TTC549 (cell line): ENCODE data around the gene TDP2.
"Not testable (repeated sequence)": the region's sequence is repeated elsewhere in the genome, so short reads cannot be mapped to it uniquely, and the experiment has no call there.

Source experiments
- FAIRE-seq: peaks from 2 replicates; lab custom pipeline; 2012; peaks lifted over from hg19 to GRCh38; lab: Jason Lieb, UNC

Gene TDP2

DNA sequence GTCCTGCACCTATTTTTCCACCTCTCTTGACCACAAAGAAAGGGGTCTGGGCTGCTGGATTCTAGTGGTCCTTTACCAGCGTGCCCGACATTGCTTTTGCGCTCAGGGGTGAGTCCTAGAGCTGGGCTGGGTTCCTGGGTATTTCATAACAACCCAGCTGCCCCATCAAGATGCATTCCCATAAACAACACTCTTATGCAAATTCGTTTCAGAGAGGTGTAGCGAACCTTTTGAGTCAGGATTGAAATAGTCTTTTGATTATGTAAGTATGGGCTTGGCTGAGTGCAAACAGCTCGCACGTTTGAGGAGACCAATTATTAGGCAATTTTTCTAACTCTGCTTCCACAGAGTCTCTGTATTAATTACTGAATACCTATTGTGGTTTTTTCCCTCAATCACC lies 13.9 kb upstream of the TDP2 start:
- no peak for FAIRE-seq

GRCh38 chr6:24678792-24679352 lies 12.2 kb upstream of the TDP2 start:
- FAIRE-seq, result not testable (repeated sequence)

DNA sequence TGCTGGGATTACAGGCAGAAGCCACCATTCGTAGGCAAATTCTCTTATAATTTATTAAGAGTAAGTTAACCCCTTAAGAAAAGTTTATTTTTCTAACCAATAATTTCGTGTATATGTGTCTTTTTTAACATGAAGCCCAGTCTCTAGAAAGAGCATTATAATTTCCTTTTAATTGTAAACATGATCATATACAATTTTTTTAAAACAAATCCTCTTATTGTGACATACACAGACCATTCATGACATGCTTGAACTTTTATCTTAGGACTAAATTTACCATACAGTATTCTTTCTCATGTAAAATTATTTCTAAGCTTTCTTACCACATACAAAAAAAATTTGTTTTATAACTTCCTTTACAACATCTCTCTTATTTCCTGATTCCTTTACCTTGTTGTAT lies 6.9 kb upstream of the TDP2 start:
- FAIRE-seq, result no peak

DNA sequence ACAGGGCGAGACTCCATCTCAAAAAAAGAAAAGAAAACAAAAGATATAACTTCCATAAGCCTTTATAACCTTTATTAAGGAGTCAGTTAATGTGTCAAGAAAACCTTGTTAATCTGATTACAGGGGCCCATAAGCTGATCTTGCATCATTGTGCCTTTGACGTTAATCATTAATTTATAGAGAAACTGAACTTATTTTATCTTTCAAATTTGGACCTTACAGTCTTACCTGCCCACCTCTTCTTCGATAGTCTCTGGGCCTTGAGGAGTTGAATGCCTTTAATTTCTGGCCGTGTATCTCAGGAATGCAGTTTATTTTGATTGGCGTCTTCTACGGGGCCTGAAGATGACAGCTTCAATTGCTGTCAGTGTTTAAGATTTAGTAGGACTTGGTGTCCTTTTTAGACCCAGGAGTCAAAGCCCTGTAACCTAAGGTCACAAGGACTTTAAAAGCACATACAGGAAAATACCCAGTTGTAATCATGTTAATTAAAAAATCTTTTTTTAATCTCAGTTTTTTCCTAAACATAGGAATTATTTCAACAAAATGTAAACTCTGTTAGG lies 6.0 kb upstream of the TDP2 start:
- FAIRE-seq, result no peak

- not testable (repeated sequence) for FAIRE-seq
These were observed 4.4 kb upstream of the TDP2 start for GRCh38 chr6:24671077-24671476.

- not testable (repeated sequence) for FAIRE-seq
These were observed 3.8 kb upstream of the TDP2 start for GRCh38 chr6:24670492-24670891.

DNA sequence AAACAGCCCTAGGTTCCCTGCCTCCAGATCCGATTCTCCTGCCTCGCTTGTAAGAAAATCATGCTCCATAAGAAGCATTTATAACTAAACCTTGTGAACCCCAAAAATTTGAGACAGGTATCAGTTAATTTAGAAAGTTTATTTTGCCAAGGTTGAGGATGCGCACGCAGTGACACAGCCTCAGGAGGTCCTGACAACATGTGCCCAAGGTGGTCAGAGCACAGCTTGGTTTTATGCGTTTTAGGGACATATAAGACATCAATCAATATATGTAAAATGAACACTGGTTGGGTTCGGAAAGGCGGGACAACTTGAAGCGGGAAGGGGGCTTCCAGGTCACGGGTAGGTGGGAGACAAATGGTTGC lies 2.3 kb upstream of the TDP2 start:
- no peak for FAIRE-seq

- not testable (repeated sequence) for FAIRE-seq
These were observed 1.6 kb upstream of the TDP2 start for GRCh38 chr6:24668066-24668996.

- no peak for FAIRE-seq
These were observed 692 bp upstream of the TDP2 start for GRCh38 chr6:24667378-24667803.

DNA sequence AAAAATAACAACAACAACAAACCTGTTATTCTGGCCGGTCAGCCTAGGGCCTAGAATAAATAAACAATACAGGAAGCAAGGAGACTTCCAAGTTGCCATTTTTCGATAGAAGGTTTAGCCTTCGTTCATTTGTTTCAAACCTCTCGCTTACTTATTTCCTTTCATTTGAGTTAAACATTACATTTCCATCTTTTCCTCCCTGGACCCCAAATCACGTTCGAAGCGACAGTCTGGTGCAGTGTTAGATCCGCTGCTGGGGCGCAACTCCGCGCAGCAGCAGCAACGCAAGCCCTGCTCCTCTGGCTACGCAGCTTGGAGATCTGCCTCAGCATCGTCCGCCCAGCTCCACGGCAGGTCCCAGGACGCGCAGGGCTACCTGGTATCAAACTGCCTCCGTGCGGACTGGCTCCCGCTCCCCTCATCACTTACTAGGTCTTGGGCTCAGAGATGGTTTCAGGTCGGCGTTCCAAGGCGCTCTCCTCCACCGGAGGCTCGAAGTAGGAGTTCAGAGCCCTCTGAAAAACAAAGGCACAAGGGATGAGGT lies 530 bp downstream of the TDP2 start:
- no peak for FAIRE-seq

- FAIRE-seq, result no peak
These were observed 2.4 kb downstream of the TDP2 start for GRCh38 chr6:24664046-24664987.

GRCh38 chr6:24663189-24663588 lies 3.5 kb downstream of the TDP2 start:
- no peak for FAIRE-seq

GRCh38 chr6:24662236-24662635 lies 4.5 kb downstream of the TDP2 start:
- no peak for FAIRE-seq

GRCh38 chr6:24661759-24662158 lies 4.9 kb downstream of the TDP2 start:
- FAIRE-seq, result not testable (repeated sequence)

DNA sequence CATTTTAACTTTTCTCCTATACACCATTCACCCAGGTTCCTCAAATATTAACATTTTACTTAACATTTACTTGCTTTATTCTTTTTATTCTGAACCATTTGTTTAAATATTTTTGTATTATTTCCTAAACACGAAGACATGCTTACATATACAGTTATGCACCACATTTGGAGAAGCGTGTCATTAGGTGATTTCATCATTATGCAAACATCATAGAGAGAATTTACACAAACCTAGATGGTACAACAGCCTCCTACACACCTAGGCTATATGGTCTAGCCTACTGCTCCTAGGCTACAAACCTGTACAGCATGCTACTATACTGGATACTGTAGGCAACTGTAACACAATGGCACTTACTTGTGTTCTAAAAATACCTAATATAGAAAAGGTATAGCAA lies 6.6 kb downstream of the TDP2 start:
- FAIRE-seq, result no peak

DNA sequence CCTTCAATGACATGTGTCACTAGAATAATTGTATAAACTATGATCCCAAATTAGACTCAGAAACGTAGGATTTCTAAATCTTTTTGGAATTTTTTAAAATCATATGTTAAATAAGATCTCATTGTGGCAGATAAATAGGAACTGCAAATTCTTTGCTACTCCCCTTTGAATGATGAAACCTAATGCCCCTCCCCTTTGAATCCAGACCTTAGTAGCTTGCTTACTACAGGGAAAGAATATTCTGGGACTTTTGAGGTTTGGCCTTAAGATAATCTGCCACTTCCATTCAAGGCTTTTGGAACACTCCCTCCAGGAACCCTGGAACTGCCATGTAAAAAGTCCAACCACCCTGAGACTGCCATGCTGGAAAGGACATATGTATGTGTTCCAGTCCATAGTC lies 7.1 kb downstream of the TDP2 start:
- no peak for FAIRE-seq

DNA sequence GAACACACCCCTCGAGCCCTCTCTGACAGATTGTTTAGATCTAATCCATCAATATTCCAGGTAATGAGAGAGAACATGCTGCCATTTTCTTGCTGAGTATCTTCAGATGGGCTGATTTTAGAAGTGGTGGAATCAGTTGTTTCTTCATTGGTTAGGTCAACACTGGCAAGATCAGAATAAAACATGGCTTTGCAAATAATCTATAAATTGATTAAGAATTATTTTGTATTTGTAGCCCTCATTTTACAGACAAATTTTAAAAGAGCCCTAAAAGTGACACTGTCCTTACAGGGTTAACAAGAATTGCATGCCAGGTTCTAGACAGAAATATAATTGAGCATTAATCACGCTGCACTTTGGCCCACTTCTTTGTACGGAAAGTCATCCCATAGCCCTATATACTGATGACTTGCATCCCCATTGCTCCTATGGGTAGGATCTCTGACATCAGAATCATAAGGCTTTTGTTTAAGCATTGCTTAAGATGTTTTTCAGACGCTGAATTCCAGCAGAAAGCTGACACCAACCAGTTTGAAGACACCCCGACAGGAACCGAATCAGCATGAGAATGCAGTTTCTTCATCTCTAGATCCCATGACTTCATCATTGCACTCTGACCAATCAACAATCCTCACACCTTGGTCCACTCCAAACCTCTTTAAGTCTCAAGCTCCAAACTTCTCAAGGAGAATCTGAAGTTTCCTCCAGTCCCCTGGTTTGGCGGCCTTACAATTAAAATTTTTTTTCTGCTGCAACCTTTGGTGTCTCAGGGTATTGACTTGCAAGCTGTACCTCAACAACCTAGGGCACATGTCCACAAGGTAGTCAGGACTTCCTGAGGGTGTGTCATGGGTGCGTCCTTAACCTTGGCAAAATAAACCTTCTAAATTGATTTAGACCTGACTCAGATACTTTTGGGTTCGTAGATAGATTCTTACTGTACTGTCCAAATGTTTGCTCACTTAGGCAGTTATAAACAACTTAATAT lies 7.8 kb downstream of the TDP2 start:
- FAIRE-seq, result no peak

- no peak for FAIRE-seq
These were observed 11.5 kb downstream of the TDP2 start for GRCh38 chr6:24655215-24655614.

GRCh38 chr6:24650365-24650764 lies 16.3 kb downstream of the TDP2 start:
- no peak for FAIRE-seq

GRCh38 chr6:24649691-24650090 lies 17.0 kb downstream of the TDP2 start:
- FAIRE-seq, result no peak

- no peak for FAIRE-seq
These were observed 18.4 kb downstream of the TDP2 start for GRCh38 chr6:24648276-24648675.
